ENCODE data around the gene ENPP7. TPM values are rescaled to one million over a fixed set of nuclear protein-coding genes. Genes with fewer than 3 reads are reported as not detected.
A peak's percentile ranks its signal among the peaks of the same experiment; 100 is the strongest.

ENPP7 gene
- total and polyA plus RNA-seq, 4 donors = 0.08 TPM; not detected in 3

DNA sequence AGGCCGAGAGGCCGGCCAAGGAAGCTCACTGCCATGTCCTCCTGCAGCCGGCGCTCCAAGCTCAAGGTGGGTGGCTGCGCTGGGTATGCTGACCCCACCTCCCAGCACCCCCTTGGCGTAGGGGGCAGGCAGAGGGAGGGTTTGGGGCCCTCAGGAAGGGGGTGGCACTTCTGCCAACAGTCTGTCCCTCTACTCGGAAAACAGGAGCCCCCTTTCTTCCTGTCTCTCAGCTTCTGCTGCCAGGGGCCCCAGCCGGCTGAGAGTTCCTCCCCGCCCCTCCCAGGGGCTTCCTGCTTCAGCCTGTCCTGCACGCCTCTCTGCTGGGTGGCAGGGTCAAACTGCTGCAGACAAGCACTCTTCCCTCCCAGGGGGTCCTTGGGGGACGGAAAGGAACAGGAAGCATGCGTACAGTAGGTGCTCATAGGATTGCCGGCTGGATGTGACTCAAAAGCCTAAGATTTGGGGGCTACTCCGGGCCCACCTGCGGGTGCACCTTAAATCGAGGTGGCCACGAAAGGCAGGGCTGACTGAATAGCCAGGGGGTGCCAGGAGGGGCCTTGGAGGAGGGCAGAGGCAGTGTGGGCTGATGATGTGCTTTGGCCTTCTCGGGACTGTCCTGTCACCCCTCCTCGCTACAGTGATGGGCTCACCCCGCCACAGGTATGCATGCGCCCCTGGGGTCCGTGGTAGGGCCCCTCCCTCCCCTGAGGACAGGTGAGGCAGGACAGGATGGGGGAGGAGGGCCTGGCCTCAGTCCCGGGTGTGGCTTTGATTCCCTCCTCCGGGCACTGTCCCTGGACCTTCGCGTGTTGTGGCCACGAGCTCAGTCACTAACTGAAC lies 51.2 kb downstream of the ENPP7 start:
- 82% methylated on average over 20 of the region's 27 CpGs for WGBS (ENCODE audit: insufficient coverage)
- Histone ChIP-seq H3K4me1 (ENCODE audit: control insufficient read depth, insufficient read depth, low read length) (peaks cover 23% of the 10 kb centered on the region), H3K27ac (ENCODE audit: low read depth, low read length) (no peak overlapping the region), H3K27me3 (ENCODE audit: control insufficient read depth, insufficient read depth, low read length) (peaks cover 5% of the 10 kb centered on the region), H3K36me3 (ENCODE audit: control insufficient read depth, insufficient read depth, low read length) (peaks cover 55% of the 10 kb centered on the region), H3K9me3 (ENCODE audit: control insufficient read depth, insufficient read depth, low read length) (no peaks in the 10 kb centered on the region), H3K4me3 (ENCODE audit: low read depth, low read length) (no peak overlapping the region)
- no peak for DNase-seq (ENCODE audit: low read depth in 4 of 6, low spot score in 6 of 6)

DNA sequence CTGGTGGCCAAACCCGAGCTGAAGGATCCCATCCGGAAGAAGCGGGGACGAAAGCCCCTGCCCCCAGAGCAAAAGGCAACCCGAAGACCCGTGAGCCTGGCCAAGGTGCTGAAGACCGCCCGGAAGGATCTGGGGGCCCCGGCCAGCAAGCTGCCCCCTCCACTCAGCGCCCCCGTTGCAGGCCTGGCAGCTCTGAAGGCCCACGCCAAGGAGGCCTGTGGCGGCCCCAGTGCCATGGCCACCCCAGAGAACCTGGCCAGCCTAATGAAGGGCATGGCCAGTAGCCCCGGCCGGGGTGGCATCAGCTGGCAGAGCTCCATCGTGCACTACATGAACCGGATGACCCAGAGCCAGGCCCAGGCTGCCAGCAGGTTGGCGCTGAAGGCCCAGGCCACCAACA lies 53.1 kb downstream of the ENPP7 start:
- H3K9me3 ChIP-seq (ENCODE audit: control insufficient read depth, insufficient read depth, low read length) = no peaks in the 10 kb centered on the region

DNA sequence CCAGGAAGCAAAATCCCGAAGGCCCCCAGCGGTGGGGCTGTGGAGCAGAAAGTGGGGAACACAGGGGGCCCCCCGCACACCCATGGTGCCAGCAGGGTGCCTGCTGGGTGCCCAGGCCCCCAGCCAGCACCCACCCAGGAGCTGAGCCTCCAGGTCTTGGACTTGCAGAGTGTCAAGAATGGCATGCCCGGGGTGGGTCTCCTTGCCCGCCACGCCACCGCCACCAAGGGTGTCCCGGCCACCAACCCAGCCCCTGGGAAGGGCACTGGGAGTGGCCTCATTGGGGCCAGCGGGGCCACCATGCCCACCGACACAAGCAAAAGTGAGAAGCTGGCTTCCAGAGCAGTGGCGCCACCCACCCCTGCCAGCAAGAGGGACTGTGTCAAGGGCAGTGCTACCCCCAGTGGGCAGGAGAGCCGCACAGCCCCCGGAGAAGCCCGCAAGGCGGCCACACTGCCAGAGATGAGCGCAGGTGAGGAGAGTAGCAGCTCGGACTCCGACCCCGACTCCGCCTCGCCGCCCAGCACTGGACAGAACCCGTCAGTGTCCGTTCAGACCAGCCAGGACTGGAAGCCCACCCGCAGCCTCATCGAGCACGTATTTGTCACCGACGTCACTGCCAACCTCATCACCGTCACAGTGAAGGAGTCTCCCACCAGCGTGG lies 53.7 kb downstream of the ENPP7 start:
- 94% methylated on average over 31 of the region's 31 CpGs for WGBS (ENCODE audit: insufficient coverage)
- peaks cover 22% of the 10 kb centered on the region for H3K27me3 ChIP-seq (ENCODE audit: control insufficient read depth, insufficient read depth, low read length)

More for the DNA sequence above, 53.1 kb downstream of the ENPP7 start:
- Histone ChIP-seq H3K27me3 (ENCODE audit: control insufficient read depth, insufficient read depth, low read length) (peaks cover 17% of the 10 kb centered on the region), H3K4me3 (ENCODE audit: low read depth, low read length) (no peak overlapping the region), H3K27ac (ENCODE audit: low read depth, low read length) (no peak overlapping the region), H3K4me1 (ENCODE audit: control insufficient read depth, insufficient read depth, low read length) (peaks cover 12% of the 10 kb centered on the region), H3K36me3 (ENCODE audit: control insufficient read depth, insufficient read depth, low read length) (peaks cover 56% of the 10 kb centered on the region)
- no peak for DNase-seq (ENCODE audit: low read depth in 4 of 6, low spot score in 6 of 6)
- 94% methylated on average over 18 of the region's 18 CpGs for WGBS (ENCODE audit: insufficient coverage)

DNA sequence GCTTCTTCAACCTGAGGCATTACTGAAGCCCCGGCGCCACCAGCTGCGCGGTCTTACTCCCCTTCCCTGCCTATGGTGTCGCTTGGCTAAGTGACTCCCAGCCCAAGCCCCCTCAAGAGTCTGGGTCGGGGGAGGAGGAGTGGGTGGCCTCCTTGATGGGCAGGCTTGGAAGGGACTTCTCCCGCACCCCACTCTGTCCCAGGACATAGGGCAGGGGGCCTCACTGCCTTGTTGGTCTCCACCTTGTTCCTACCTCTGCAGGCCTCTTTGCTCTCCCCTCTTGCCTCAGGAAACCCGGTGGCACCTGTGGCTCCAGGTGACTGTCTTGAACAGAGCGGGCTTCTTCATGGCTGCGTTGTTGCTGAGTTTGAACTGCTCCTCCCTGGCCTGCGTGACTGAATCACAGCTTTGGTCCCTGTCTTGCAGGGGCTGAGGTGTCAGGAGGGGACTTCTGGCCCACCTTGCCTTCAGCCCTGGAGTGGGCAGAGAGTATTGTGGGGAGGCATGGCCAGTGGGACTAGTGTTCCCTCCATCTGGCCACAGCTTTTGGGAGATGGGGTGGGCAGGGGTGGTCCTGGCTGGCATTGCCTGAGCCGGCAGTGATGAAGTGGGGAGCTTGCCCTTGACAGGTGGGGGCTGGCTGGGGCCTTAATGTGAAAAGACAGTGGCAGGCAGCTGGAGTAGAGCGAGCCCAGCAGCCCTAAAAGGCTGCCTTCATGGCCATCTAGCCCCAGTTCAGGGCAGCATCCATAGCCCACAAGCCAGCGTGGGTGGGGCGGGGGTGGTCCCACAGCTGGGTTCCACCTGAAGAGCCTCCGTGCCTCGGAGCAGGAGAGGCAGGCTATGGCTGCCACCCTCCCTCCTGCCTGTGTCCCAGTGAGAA lies 54.5 kb downstream of the ENPP7 start:
- Histone ChIP-seq H3K9me3 (ENCODE audit: control insufficient read depth, insufficient read depth, low read length) (no peaks in the 10 kb centered on the region), H3K27me3 (ENCODE audit: control insufficient read depth, insufficient read depth, low read length) (peaks cover 30% of the 10 kb centered on the region), H3K4me1 (ENCODE audit: control insufficient read depth, insufficient read depth, low read length) (peaks cover 18% of the 10 kb centered on the region), H3K4me3 (ENCODE audit: low read depth, low read length) (no peak overlapping the region), H3K27ac (ENCODE audit: low read depth, low read length) (no peak overlapping the region), H3K36me3 (ENCODE audit: control insufficient read depth, insufficient read depth, low read length) (peaks cover 51% of the 10 kb centered on the region)
- 92% methylated on average over 15 of the region's 17 CpGs for WGBS (ENCODE audit: insufficient coverage)
- DNase-seq (ENCODE audit: low read depth in 4 of 6, low spot score in 6 of 6) = no peak

More for the DNA sequence above, 53.7 kb downstream of the ENPP7 start:
- peaks cover 10% of the 10 kb centered on the region for H3K4me1 ChIP-seq (ENCODE audit: control insufficient read depth, insufficient read depth, low read length)
- H3K9me3 ChIP-seq (ENCODE audit: control insufficient read depth, insufficient read depth, low read length) = no peaks in the 10 kb centered on the region
- H3K36me3 ChIP-seq (ENCODE audit: control insufficient read depth, insufficient read depth, low read length) = peaks cover 51% of the 10 kb centered on the region
- DNase-seq (ENCODE audit: low read depth in 4 of 6, low spot score in 6 of 6) = no peak
- no peak overlapping the region for H3K27ac ChIP-seq (ENCODE audit: low read depth, low read length)
- H3K4me3 ChIP-seq (ENCODE audit: low read depth, low read length) = no peak overlapping the region

DNA sequence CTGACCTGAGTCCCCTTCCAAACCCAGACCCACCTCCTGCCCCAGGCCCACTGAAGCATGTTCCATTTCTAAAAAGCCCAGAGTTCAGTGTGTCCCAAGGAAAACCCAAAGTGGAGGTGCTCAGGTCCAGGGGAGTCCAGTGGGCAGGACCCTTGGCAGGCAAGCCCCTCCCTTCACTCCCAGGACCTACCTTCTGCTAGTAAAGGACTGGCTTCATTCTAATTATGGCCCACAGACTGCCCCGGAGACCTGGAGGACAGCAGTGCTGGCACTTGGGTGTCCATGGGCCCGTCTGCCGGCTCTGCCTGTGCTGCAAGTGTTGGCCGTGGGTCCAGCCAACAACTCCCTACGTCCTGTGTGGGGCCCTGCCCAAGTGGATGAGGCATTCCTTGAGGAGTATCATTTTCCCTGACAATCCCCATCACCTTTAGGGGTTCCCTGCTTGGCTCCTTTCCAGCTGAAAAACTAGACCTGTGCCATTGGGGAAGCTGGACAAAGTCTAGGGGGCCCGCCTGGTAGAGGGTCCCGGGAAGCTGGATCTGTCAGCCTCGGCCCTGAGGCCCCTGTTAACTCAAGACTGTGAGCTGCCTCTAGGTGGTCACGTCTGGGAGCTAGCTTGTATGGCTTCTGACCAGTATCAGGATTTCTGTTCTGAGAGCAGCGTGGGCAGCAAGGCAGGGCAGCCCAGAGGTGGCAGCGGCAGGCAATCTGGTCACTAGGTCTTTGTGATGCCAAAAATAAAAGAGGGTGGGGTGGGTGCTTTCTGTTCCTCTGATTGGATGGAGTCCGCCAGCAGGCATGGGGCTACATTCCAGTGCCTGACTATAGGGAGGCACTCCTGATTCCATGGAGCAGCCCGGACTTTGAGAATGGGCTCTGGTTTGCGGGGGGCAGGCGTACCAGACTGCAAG lies 55.4 kb downstream of the ENPP7 start:
- 84% methylated on average over 15 of the region's 15 CpGs for WGBS (ENCODE audit: insufficient coverage)
- peak in 1 of 6 donors; percentile 1 for DNase-seq (ENCODE audit: low read depth in 4 of 6, low spot score in 6 of 6)
- peaks cover 45% of the 10 kb centered on the region for H3K36me3 ChIP-seq (ENCODE audit: control insufficient read depth, insufficient read depth, low read length)
- peaks cover 39% of the 10 kb centered on the region for H3K27me3 ChIP-seq (ENCODE audit: control insufficient read depth, insufficient read depth, low read length)
- H3K27ac ChIP-seq (ENCODE audit: low read depth, low read length) = no peak overlapping the region
- no peaks in the 10 kb centered on the region for H3K9me3 ChIP-seq (ENCODE audit: control insufficient read depth, insufficient read depth, low read length)
- H3K4me3 ChIP-seq (ENCODE audit: low read depth, low read length) = no peak overlapping the region
- peaks cover 25% of the 10 kb centered on the region for H3K4me1 ChIP-seq (ENCODE audit: control insufficient read depth, insufficient read depth, low read length)

DNA sequence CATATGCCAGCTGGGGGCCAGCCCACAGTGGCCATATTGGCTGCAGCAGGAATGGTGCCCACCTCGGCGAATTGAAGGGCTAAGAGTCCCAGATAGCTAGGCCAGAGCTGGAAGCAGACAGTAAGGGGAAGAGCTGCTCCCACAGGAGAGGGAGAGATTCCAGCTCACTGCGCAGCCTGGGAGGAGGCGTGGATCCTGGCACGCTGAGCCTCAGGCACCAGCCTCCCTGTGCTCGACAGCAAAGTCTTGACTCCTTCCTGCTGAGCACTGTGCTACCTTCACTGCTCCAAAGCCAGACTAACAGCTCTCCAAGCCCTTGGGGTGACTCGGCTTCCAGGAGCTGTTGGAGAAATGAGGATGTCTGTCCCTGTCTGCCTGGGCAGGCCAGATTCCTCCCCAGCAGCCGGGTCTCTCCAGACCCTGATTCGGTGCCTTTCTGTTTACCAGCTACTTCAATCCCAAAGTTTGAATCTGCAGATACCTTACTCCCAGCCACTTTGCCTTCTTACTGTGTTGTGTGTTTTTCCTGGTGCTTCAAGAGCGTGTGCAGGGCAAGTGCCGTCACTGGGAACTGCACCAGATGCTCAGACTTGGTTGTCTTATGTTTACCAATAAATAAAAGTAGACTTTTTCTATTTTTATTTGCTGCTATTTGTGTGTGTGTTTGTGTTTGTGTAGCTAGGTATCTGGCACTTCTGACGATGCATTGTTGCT lies 56.3 kb downstream of the ENPP7 start:
- no peak for DNase-seq (ENCODE audit: low read depth in 4 of 6, low spot score in 6 of 6)
- H3K27me3 ChIP-seq (ENCODE audit: control insufficient read depth, insufficient read depth, low read length) = peaks cover 48% of the 10 kb centered on the region
- WGBS (ENCODE audit: insufficient coverage) = 84% methylated on average over 5 of the region's 12 CpGs
- H3K4me1 ChIP-seq (ENCODE audit: control insufficient read depth, insufficient read depth, low read length) = peaks cover 30% of the 10 kb centered on the region
- H3K4me3 ChIP-seq (ENCODE audit: low read depth, low read length) = no peak overlapping the region
- H3K36me3 ChIP-seq (ENCODE audit: control insufficient read depth, insufficient read depth, low read length) = peaks cover 38% of the 10 kb centered on the region
- H3K27ac ChIP-seq (ENCODE audit: low read depth, low read length) = no peak overlapping the region
- no peaks in the 10 kb centered on the region for H3K9me3 ChIP-seq (ENCODE audit: control insufficient read depth, insufficient read depth, low read length)

DNA sequence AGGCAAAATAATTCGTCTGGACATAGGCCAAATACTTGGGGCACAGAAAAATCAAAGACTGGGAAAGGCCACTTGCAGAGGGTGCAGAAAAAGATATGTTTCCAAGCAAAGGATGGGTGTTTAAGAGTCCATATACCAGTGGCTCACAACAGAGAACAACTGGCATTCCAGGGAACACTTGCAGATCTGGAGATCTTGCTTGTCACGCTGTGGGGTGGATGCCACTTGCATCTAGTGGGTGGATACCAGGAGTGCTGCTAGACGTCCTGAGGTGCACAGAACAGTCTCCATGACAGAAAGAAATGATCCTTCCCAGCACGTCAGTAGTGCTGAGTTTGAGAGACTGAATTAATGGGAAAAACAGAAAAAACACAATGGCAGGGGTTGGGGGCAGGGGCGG lies 57.7 kb downstream of the ENPP7 start:
- peaks cover 58% of the 10 kb centered on the region for H3K27me3 ChIP-seq (ENCODE audit: control insufficient read depth, insufficient read depth, low read length)
- no peak overlapping the region for H3K27ac ChIP-seq (ENCODE audit: low read depth, low read length)
- H3K4me3 ChIP-seq (ENCODE audit: low read depth, low read length) = no peak overlapping the region
- WGBS (ENCODE audit: insufficient coverage) = 67% methylated on average over 4 of the region's 5 CpGs
- H3K4me1 ChIP-seq (ENCODE audit: control insufficient read depth, insufficient read depth, low read length) = peaks cover 41% of the 10 kb centered on the region
- H3K9me3 ChIP-seq (ENCODE audit: control insufficient read depth, insufficient read depth, low read length) = no peaks in the 10 kb centered on the region
- DNase-seq (ENCODE audit: low read depth in 4 of 6, low spot score in 6 of 6) = no peak
- peaks cover 36% of the 10 kb centered on the region for H3K36me3 ChIP-seq (ENCODE audit: control insufficient read depth, insufficient read depth, low read length)

DNA sequence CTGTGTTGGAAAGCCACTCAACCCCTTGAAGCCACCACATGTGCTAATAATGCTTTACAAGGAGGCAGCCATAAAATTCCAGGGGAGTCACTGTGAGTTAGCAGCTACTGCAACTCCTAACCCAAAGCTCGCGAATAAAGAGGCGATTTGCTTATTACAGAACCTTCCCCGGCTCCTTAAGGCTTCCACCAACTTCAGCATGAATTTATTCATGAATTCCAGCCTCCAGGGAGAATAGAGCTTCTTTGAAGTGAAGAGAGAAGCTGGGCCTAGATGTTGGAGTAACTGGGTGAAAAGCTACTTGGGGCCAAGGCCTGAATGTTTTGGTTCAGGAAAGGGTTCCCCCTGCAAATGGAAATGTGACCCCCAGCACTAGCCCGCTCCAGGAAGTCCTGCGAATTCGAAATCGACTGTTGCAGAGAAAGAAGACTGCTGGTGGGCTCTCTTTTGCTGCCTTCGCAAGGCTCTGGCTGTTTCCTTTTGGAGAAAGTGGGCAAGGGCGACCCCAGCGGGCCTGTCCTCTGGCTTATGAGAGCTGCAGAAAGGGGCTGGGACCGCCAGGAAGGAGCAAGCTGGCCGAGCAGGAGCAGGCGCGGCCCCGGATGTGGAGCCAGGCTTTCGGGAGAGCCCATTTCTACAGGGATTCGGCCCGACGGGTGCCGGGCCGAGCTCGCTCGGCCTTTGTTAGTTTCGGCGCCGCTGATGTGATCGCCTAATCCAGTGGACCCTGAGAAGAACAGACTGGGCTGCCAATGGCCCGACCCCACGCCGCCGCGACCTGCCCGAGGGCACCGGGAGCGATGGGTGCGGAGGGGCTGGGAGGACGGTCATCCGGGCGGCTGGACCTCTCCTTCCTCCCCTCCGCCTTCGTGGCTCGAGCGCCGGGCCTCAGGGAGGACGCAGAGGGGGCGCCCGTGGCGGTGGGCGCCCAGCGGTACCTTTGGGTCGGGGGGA lies 58.5 kb downstream of the ENPP7 start:
- Histone ChIP-seq H3K36me3 (ENCODE audit: control insufficient read depth, insufficient read depth, low read length) (peaks cover 33% of the 10 kb centered on the region), H3K27me3 (ENCODE audit: control insufficient read depth, insufficient read depth, low read length) (peaks cover 61% of the 10 kb centered on the region), H3K4me3 (ENCODE audit: low read depth, low read length) (no peak overlapping the region), H3K27ac (ENCODE audit: low read depth, low read length) (no peak overlapping the region), H3K4me1 (ENCODE audit: control insufficient read depth, insufficient read depth, low read length) (peaks cover 49% of the 10 kb centered on the region), H3K9me3 (ENCODE audit: control insufficient read depth, insufficient read depth, low read length) (no peaks in the 10 kb centered on the region)
- peak in 2 of 6 donors; percentile 47 to 63 for DNase-seq (ENCODE audit: low read depth in 4 of 6, low spot score in 6 of 6)
- 15% methylated on average over 48 of the region's 52 CpGs for WGBS (ENCODE audit: insufficient coverage)

Data from spinal cord (tissue), 10 donors.